HEK293 (cell line): ENCODE data around the gene MAP3K15.

Source experiments
- CTCF ChIA-PET: fragments of 350-600 bp; formaldehyde crosslinking; extraction: SDS; loops from one replicate; lab custom pipeline; 2021; ENCODE audit warnings: antibody characterized with exemption; lab: Yijun Ruan, JAX
- POLR2A ChIA-PET: fragments of 300-600 bp; formaldehyde crosslinking; extraction: SDS; loops from one replicate; lab custom pipeline; 2020; ENCODE audit warnings: antibody characterized with exemption, inconsistent platforms; lab: Yijun Ruan, JAX
- H3K27ac ChIP-seq: fragments of 200-500 bp; sonication (Bioruptor generic); 2 replicates; pipeline ENCODE4 v1.5.1; 2014; ENCODE audit warnings: low read depth, low read length, control low read depth, inconsistent platforms; ENCODE audit errors: extremely low read depth
- H3K36me3 ChIP-seq, 2 experiments: fragments of 200-500 bp in 1 of 2; sonication (Bioruptor generic) in 1 of 2; 1 replicate in 1 of 2; 2 replicates in 1 of 2; pipeline ENCODE4 v1.5.1; 2014 to 2017; ENCODE audit warnings: inconsistent platforms in 2 of 2, low read length in 2 of 2; ENCODE audit not compliant: control insufficient read depth in 2 of 2, insufficient read depth in 1 of 2
- H3K4me1 ChIP-seq: fragments of 200-500 bp; sonication (Bioruptor generic); 2 replicates; pipeline ENCODE4 v1.5.1; 2014; ENCODE audit warnings: mild to moderate bottlenecking, low read length, inconsistent platforms; ENCODE audit not compliant: control insufficient read depth, insufficient read depth
- H3K4me3 ChIP-seq: 2 replicates; pipeline ENCODE4 v1.5.1; 2011; ENCODE audit warnings: low read depth, mild to moderate bottlenecking, control low read depth, low read length, moderate library complexity
- H3K9me3 ChIP-seq: fragments of 200-500 bp; sonication (Bioruptor generic); 2 replicates; pipeline ENCODE4 v1.5.1; 2014; ENCODE audit warnings: low read depth, low read length, inconsistent platforms; ENCODE audit not compliant: control insufficient read depth, insufficient read depth
- CTCF ChIP-seq: fragments of 450-650 bp; formaldehyde crosslinking; IDR thresholded peaks from 2 replicates; pipeline ENCODE4 v1.5.1; 2016; ENCODE audit warnings: missing biosample characterization, missing genetic modification characterization
- REST ChIP-seq: fragments of 450-650 bp; formaldehyde crosslinking; IDR thresholded peaks from 2 replicates; pipeline ENCODE4 v1.5.1; 2016; ENCODE audit warnings: missing biosample characterization, missing genetic modification characterization
- SETDB1 ChIP-seq: IDR thresholded peaks from one replicate; pipeline ENCODE4 v1.6.1; 2017; ENCODE audit warnings: mild to moderate bottlenecking, low read length, moderate library complexity, mixed read lengths; ENCODE audit not compliant: insufficient read length
- ZBTB17 ChIP-seq: fragments of 450-650 bp; formaldehyde crosslinking; IDR thresholded peaks from 2 replicates; pipeline ENCODE4 v1.5.1; 2016; ENCODE audit warnings: missing biosample characterization, missing genetic modification characterization
- ZNF112 ChIP-seq: fragments of 450-650 bp; formaldehyde crosslinking; IDR thresholded peaks from 2 replicates; pipeline ENCODE4 v1.5.0; 2017; ENCODE audit warnings: missing biosample characterization, missing genetic modification characterization
- ZNF488 ChIP-seq: fragments of 450-650 bp; formaldehyde crosslinking; IDR thresholded peaks from 2 replicates; pipeline ENCODE4 v1.5.1; 2016; ENCODE audit warnings: missing biosample characterization, missing genetic modification characterization
- ZNF654 ChIP-seq: fragments of 450-650 bp; formaldehyde crosslinking; IDR thresholded peaks from 2 replicates; pipeline ENCODE4 v1.5.1; 2016; ENCODE audit warnings: low read depth, missing biosample characterization, missing genetic modification characterization
- ZNF660 ChIP-seq: fragments of 450-650 bp; IDR thresholded peaks from 2 replicates; pipeline ENCODE4 v1.5.1; 2018; ENCODE audit warnings: missing biosample characterization, mild to moderate bottlenecking, missing genetic modification characterization
- ZNF777 ChIP-seq: fragments of 450-650 bp; formaldehyde crosslinking; IDR thresholded peaks from 2 replicates; pipeline ENCODE4 v1.5.1; 2017; ENCODE audit warnings: missing biosample characterization, missing genetic modification characterization, borderline replicate concordance
- ZNF791 ChIP-seq: fragments of 450-650 bp; formaldehyde crosslinking; IDR thresholded peaks from 2 replicates; pipeline ENCODE4 v1.5.1; 2016; ENCODE audit warnings: missing biosample characterization, missing genetic modification characterization

The MAP3K15 gene

GRCh38 chrX:19343535-19344408 lies 171.5 kb downstream of the MAP3K15 start, which contains the start of gene PDHA1 (continued):
- TF ChIP-seq ZNF112 (no peak), ZBTB17 (tag by site-specific recombination) (peak; percentile 90)

- TF ChIP-seq REST, result peak; percentile 59
- no peak for TF ChIP-seq ZNF791 (tag by site-specific recombination)
- POLR2A ChIA-PET, result interaction anchor here (0.5 kb wide), 1 partner anchor 189 kb away, joined by 6 read pairs; no protein-coding TSS in a partner anchor
- peak overlapping the region; percentile 9 for H3K4me3 ChIP-seq
- peaks cover 0 to 4% of the 10 kb centered on the region in 2 experiments; a peak in 1 of 3 replicates for H3K36me3 ChIP-seq
- H3K4me1 ChIP-seq, result 0 out of 2 replicates have a peak, but pooled peaks cover 3% of the 10 kb centered on the region
- no peaks in the 10 kb centered on the region for H3K9me3 ChIP-seq
- no peak overlapping the region; the same call in 1 of the 2 replicates for H3K27ac ChIP-seq
- CTCF ChIA-PET, result interaction anchor here (2.1 kb wide), 1 partner anchor 9 kb away, joined by 8 read pairs; no protein-coding TSS in a partner anchor
Measured at GRCh38 chrX:19343085-19343534, 172.2 kb downstream of the MAP3K15 start.

- no peaks in the 10 kb centered on the region for H3K36me3 ChIP-seq
- 0 out of 2 replicates have a peak, but pooled peaks cover 3% of the 10 kb centered on the region for H3K4me1 ChIP-seq
- ChIA-PET POLR2A (no interaction called here), CTCF (interaction anchor here (0.5 to 2.1 kb wide), 3 partner anchors 8 to 984 kb away, joined by 3 to 8 read pairs (median 4); partner anchors contain the start of gene MAP3K15)
- peak; percentile 92 for TF ChIP-seq ZBTB17 (tag by site-specific recombination)
- TF ChIP-seq CTCF (tag by site-specific recombination), result peak; percentile 18; the same call in 1 of the 2 replicates
- TF ChIP-seq ZNF488 (tag by site-specific recombination), result no peak
- TF ChIP-seq ZNF660 (tag by site-specific recombination), result 0 out of 2 replicates have a peak, but pooled peaks have one; percentile 16
- no peaks in the 10 kb centered on the region for H3K9me3 ChIP-seq
- no peak overlapping the region for H3K27ac ChIP-seq
- no peak overlapping the region for H3K4me3 ChIP-seq
Measured at GRCh38 chrX:19342331-19342906, 172.9 kb downstream of the MAP3K15 start.

GRCh38 chrX:19334945-19335626 lies 180.2 kb downstream of the MAP3K15 start:
- no peak overlapping the region for H3K27ac ChIP-seq
- no peaks in the 10 kb centered on the region for H3K36me3 ChIP-seq
- POLR2A ChIA-PET, result no interaction called here
- no peak overlapping the region for H3K4me3 ChIP-seq
- CTCF ChIA-PET, result interaction anchor here (0.6 to 3.3 kb wide), 27 partner anchors 8 to 1672 kb away, joined by 3 to 25 read pairs (median 5); partner anchors contain the start of gene PDHA1
- peak; percentile 60 for TF ChIP-seq SETDB1
- TF ChIP-seq ZNF777 (tag by site-specific recombination), result no peak
- TF ChIP-seq ZNF654 (tag by site-specific recombination), result peak; percentile 37
- H3K4me1 ChIP-seq, result no peaks in the 10 kb centered on the region
- no peaks in the 10 kb centered on the region for H3K9me3 ChIP-seq
